MCF 10A (cell line): Measurements from ENCODE around the gene LRRC41. TPM values are rescaled to one million over a fixed set of nuclear protein-coding genes. Genes with fewer than 3 reads are reported as not detected.
"Not testable (repeated sequence)": the region's sequence is repeated elsewhere in the genome, so short reads cannot be mapped to it uniquely, and the experiment has no call there.

Experiments
- BruUV-seq: library from RNA; stranded (reverse); fragments of 400-500 nt; replicated peaks from 2 replicates; lab custom pipeline; 2021; lab: Mats Ljungman, UMichigan
- CTCF ChIA-PET: fragments of 300-600 bp; sonication (Branson Sonifier 250); formaldehyde crosslinking; extraction: SDS; loops from one replicate; lab custom pipeline; 2021; ENCODE audit warnings: antibody characterized with exemption, inconsistent platforms; lab: Yijun Ruan, JAX
- POLR2A ChIA-PET: fragments of 300-600, 350-650 bp; sonication (Branson Sonifier 250); formaldehyde crosslinking; extraction: SDS; loops from one replicate; lab custom pipeline; 2020; ENCODE audit warnings: antibody characterized with exemption, inconsistent platforms; lab: Yijun Ruan, JAX
- DNase-seq: peaks from one replicate; pipeline ENCODE4 v3.0.0-alpha.2; 2018; ENCODE audit not compliant: unreplicated experiment
- H3K27ac Mint-ChIP-seq: one replicate; pipeline ENCODE4 v1.8.0; 2022; ENCODE audit warnings: mild to moderate bottlenecking, low read depth, mixed read lengths; ENCODE audit not compliant: unreplicated experiment
- H3K27me3 Mint-ChIP-seq: one replicate; pipeline ENCODE4 v1.8.0; 2022; ENCODE audit warnings: mixed read lengths; ENCODE audit not compliant: insufficient read depth, unreplicated experiment
- H3K36me3 Mint-ChIP-seq: one replicate; pipeline ENCODE4 v1.8.0; 2022; ENCODE audit warnings: mild to moderate bottlenecking, moderate library complexity, mixed read lengths; ENCODE audit not compliant: insufficient read depth, unreplicated experiment
- H3K4me1 Mint-ChIP-seq: one replicate; pipeline ENCODE4 v1.8.0; 2022; ENCODE audit warnings: mixed read lengths; ENCODE audit not compliant: insufficient read depth, unreplicated experiment
- H3K4me3 Mint-ChIP-seq: one replicate; pipeline ENCODE4 v1.8.0; 2022; ENCODE audit warnings: mild to moderate bottlenecking, moderate library complexity, mixed read lengths; ENCODE audit not compliant: unreplicated experiment
- H3K9me3 Mint-ChIP-seq: one replicate; pipeline ENCODE4 v1.8.0; 2022; ENCODE audit warnings: mixed read lengths; ENCODE audit not compliant: unreplicated experiment
- intact Hi-C: fragments of 100-400 bp; cut with micrococcal nuclease; formaldehyde crosslinking; loops from 2 replicates; pipeline ENCODE4 v1.14.1; 2022
- total RNA-seq: library from RNA; stranded (reverse); gene quantifications from 2 replicates; pipeline ENCODE4 v1.2.3, GENCODE V29; 2022
- TF ChIP-seq, protein P1 (sequence below): fragments of 200-600 bp; IDR thresholded peaks from one replicate; pipeline ENCODE4 v1.8.0; 2022; ENCODE audit warnings: antibody characterized with exemption, mild to moderate bottlenecking; ENCODE audit not compliant: unreplicated experiment

Gene LRRC41
- total RNA-seq, 1 experiment from 2014 or later: 92.6 TPM

DNA sequence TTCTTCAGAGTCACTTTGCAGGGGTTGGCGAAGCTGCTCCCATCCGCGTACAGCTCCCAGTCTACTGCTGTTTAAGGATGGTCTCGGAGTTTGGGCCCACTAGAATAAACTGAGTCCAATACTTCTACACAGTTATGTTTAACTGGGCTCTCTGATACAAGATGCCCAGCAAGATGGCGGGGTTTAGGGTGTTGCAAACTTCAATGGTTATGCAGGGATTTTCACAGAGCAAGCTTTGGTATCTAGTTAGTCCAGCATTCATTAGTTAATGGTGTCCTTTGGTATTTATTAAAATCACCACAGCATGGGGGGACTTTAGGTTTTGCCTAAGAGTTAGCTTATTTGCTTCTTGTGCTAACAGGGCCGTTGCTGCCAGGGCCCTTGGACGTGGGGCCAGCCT lies 24.8 kb upstream of the LRRC41 start:
- POLR2A ChIA-PET: interaction anchor here (1.2 kb wide), 1 partner anchor 11 kb away, joined by 3 read pairs; no protein-coding TSS in a partner anchor
- H3K4me1 Mint-ChIP-seq, DNase-seq, H3K36me3 Mint-ChIP-seq, intact Hi-C loops, BruUV-seq, H3K27ac Mint-ChIP-seq, H3K27me3 Mint-ChIP-seq, H3K4me3 Mint-ChIP-seq, H3K9me3 Mint-ChIP-seq: not testable (repeated sequence)
- CTCF ChIA-PET: interaction anchor here (1.2 to 1.6 kb wide), 2 partner anchors 12 to 83 kb away, joined by 5 to 6 read pairs; partner anchors contain the start of gene NSUN4

DNA sequence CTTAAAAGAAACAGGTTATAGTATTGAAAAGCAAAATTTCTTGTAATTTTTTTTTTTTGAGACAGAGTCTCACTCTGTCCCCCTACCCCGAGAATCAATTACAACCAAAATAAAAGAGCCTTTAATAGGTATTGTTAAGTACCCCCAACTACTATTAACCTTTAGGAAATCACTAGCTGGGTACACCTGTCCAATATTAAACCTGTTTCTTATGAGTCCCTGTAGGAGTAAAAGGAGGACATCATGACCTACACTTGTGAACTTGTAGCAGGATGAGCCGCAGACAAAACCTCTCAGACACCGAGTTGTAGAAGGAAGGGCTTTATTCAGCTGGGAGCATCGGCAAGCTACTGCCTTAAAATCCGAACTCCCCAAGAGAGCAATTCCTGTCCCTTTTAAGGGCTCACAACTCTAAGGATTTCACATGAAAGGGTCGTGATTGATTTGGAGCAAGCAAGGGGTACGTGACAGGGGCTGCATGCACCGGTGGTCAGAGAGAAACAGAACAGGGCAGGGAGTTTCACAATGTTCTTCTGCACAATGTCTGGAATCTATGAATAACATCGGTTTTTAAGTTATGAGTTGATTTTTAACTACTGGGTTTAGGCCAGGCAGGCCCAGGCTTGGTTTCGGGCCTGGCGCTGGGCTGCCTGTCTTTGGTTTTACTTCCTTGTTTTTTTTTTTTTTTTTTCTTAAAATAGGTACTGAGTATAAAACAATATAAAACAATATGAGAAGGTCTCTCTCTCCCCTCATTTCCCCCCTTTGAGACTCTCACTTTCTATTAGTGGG lies 22.1 kb upstream of the LRRC41 start:
- ChIA-PET POLR2A (interaction anchor here (1.6 kb wide), 1 partner anchor 22 kb away, joined by 7 read pairs; the partner anchor contains the start of genes LRRC41 and UQCRH), CTCF (interaction anchor here (1.3 to 1.4 kb wide), 2 partner anchors 10 to 14 kb away, joined by 3 to 4 read pairs; no protein-coding TSS in a partner anchor)
- H3K27me3 Mint-ChIP-seq, H3K36me3 Mint-ChIP-seq, H3K9me3 Mint-ChIP-seq, H3K4me1 Mint-ChIP-seq, BruUV-seq, DNase-seq, H3K27ac Mint-ChIP-seq, intact Hi-C loops, H3K4me3 Mint-ChIP-seq: not testable (repeated sequence)

DNA sequence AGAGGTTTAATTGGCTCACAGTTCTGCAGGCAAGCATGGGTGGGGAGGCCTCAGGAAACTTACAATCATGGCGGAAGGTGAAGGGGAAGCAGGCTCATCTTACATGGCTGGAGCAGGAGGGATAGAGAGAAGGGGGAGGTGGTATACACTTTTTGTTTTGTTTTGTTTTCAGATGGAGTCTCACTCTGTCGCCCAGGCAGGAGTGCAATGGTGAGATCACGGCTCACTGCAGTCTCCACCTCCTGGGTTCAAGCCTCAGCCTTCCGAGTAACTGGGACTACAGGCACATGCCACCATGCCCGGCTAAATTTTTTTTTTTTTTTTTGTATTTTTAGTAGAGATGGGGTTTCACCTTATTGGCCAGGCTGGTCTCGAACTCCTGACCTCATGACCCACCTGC lies 18.8 kb upstream of the LRRC41 start:
- H3K27me3 Mint-ChIP-seq, H3K27ac Mint-ChIP-seq, intact Hi-C loops, H3K36me3 Mint-ChIP-seq, DNase-seq, H3K4me3 Mint-ChIP-seq, H3K4me1 Mint-ChIP-seq, BruUV-seq, POLR2A ChIA-PET, H3K9me3 Mint-ChIP-seq: not testable (repeated sequence)
- CTCF ChIA-PET: interaction anchor here (0.6 kb wide), 1 partner anchor 217 kb away, joined by 3 read pairs; no protein-coding TSS in a partner anchor

DNA sequence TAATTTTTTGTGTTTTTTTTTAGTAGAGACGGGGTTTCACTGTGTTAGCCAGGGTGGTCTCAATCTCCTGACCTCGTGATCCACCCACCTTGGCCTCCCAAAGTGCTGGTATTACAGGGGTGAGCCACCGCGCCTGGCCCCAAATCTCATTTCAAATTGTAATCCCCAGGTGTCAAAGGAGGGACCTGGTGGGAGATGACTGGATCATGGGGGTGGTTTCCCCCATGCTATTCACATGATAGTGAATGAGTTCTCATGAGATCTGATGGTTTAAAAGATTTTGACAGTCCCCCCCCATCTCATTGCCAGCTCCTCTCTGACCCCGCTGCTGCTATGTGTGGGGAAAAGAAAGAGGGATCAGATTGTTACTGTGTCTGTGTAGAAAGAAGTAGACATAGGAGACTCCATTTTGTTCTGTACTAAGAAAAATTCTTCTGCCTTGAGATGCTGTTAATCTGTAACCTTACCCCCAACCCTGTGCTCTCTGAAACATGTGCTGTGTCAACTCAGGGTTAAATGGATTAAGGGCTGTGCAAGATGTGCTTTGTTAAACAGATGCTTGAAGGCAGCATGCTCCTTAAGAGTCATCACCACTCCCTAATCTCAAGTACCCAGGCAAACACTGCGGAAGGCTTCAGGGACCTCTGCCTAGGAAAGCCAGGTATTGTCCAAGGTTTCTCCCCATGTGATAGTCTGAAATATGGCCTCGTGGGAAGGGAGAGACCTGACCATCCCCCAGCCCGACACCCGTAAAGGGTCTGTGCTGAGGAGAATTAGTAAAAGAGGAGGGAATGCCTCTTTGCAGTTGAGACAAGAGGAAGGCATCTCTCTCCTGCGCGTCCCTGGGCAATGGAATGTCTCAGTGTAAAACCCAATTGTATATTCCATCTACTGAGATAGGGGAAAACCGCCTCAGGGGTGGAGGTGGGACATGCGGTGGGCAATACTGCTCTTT lies 16.8 kb upstream of the LRRC41 start:
- POLR2A ChIA-PET: interaction anchor here (1.2 kb wide), 1 partner anchor 25 kb away, joined by 3 read pairs; no protein-coding TSS in a partner anchor
- H3K27me3 Mint-ChIP-seq, DNase-seq, H3K27ac Mint-ChIP-seq, H3K9me3 Mint-ChIP-seq, H3K4me3 Mint-ChIP-seq, H3K4me1 Mint-ChIP-seq, intact Hi-C loops, CTCF ChIA-PET, BruUV-seq: not testable (repeated sequence)
- H3K36me3 Mint-ChIP-seq: peaks cover 24% of the 10 kb centered on the region

DNA sequence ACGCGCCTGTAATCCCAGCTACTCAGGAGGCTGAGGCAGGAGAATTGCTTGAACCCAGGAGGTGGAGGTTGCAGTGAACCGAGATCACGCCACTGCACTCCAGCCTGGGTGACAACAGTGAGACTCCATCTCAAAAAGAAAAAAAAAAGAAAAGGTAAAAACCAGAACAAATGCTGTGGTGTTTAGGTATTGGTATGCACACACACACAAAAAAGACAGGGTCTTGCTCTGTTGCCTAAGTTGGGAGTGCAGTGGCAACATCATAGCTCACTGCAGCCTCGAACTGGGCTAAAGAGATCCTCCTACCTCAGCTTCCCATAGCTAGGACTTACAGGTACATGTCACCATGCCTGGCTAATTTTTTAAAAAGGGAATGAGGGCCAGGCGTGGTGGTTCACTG lies 15.9 kb upstream of the LRRC41 start:
- intact Hi-C loops, H3K9me3 Mint-ChIP-seq, H3K27ac Mint-ChIP-seq, H3K4me1 Mint-ChIP-seq, DNase-seq, BruUV-seq, H3K27me3 Mint-ChIP-seq, H3K4me3 Mint-ChIP-seq: not testable (repeated sequence)
- CTCF ChIA-PET: interaction anchor here (0.7 kb wide), 1 partner anchor 145 kb away, joined by 3 read pairs; no protein-coding TSS in a partner anchor
- peaks cover 33% of the 10 kb centered on the region for H3K36me3 Mint-ChIP-seq
- POLR2A ChIA-PET: interaction anchor here (1.2 kb wide), 1 partner anchor 26 kb away, joined by 3 read pairs; no protein-coding TSS in a partner anchor

DNA sequence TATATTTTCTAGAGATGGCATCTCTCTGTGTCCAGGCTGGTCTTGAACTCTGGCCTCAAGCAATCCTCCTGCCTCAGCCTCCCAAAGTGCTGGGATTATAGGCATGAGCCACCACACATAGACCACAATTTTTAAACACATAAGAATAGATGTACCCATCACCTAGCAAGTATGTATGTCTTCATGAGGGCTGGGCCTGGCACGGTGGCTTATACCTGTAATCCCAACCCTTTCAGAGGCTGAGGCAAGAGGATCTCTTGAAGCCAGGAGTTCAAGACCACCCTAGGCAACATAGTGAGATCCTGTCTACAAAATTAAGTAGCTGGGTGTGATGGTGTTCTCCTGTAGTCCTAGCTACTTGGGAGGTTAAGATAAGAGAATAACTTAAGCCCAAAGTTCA lies 13.9 kb upstream of the LRRC41 start:
- intact Hi-C loops: no loop called here
- no peaks in the 10 kb centered on the region for H3K9me3 Mint-ChIP-seq
- DNase-seq: no peak
- TF ChIP-seq, protein P1, sequence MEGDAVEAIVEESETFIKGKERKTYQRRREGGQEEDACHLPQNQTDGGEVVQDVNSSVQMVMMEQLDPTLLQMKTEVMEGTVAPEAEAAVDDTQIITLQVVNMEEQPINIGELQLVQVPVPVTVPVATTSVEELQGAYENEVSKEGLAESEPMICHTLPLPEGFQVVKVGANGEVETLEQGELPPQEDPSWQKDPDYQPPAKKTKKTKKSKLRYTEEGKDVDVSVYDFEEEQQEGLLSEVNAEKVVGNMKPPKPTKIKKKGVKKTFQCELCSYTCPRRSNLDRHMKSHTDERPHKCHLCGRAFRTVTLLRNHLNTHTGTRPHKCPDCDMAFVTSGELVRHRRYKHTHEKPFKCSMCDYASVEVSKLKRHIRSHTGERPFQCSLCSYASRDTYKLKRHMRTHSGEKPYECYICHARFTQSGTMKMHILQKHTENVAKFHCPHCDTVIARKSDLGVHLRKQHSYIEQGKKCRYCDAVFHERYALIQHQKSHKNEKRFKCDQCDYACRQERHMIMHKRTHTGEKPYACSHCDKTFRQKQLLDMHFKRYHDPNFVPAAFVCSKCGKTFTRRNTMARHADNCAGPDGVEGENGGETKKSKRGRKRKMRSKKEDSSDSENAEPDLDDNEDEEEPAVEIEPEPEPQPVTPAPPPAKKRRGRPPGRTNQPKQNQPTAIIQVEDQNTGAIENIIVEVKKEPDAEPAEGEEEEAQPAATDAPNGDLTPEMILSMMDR: no peak
- ChIA-PET CTCF (no interaction called here), POLR2A (interaction anchor here (1.0 to 1.8 kb wide), 4 partner anchors 9 to 23 kb away, joined by 3 to 7 read pairs (median 5); partner anchors contain the start of genes LRRC41, NSUN4 and UQCRH)
- H3K4me3 Mint-ChIP-seq: no peak overlapping the region
- peaks cover 53% of the 10 kb centered on the region for H3K36me3 Mint-ChIP-seq
- H3K27me3 Mint-ChIP-seq: no peaks in the 10 kb centered on the region
- no peak overlapping the region for H3K27ac Mint-ChIP-seq
- BruUV-seq: no TSS peak
- peaks cover 5% of the 10 kb centered on the region for H3K4me1 Mint-ChIP-seq
